ENCODE data around the gene ARRB2.
A peak's percentile ranks its signal among the peaks of the same experiment; 100 is the strongest.
"Not testable (repeated sequence)": the region's sequence is repeated elsewhere in the genome, so short reads cannot be mapped to it uniquely, and the experiment has no call there.

Gene ARRB2

GRCh38 chr17:4701116-4701515 is 9.3 kb upstream of the ARRB2 start:
- no peak for DNase-seq (ENCODE audit: low read depth, low spot score)

- no peak for DNase-seq (ENCODE audit: low read depth, low spot score)
Observed at GRCh38 chr17:4703330-4703691, 7.1 kb upstream of the ARRB2 start.

GRCh38 chr17:4704574-4704907 is 5.9 kb upstream of the ARRB2 start:
- not testable (repeated sequence) for DNase-seq (ENCODE audit: low read depth, low spot score)

- no peak for DNase-seq (ENCODE audit: low read depth, low spot score)
Observed at GRCh38 chr17:4704991-4705390, 5.4 kb upstream of the ARRB2 start.

GRCh38 chr17:4706121-4706520 is 4.3 kb upstream of the ARRB2 start:
- DNase-seq (ENCODE audit: low read depth, low spot score) = peak; percentile 41

- peak; percentile 57 for DNase-seq (ENCODE audit: low read depth, low spot score)
Observed at GRCh38 chr17:4708436-4708835, 2.0 kb upstream of the ARRB2 start.

GRCh38 chr17:4710693-4711634 is 532 bp downstream of the ARRB2 start:
- no peak for DNase-seq (ENCODE audit: low read depth, low spot score)

- no peak for DNase-seq (ENCODE audit: low read depth, low spot score)
Observed at GRCh38 chr17:4711661-4712181, 1.3 kb downstream of the ARRB2 start.

GRCh38 chr17:4712526-4712925 is 2.1 kb downstream of the ARRB2 start:
- no peak for DNase-seq (ENCODE audit: low read depth, low spot score)

GRCh38 chr17:4714340-4715062 is 4.1 kb downstream of the ARRB2 start:
- DNase-seq (ENCODE audit: low read depth, low spot score) = not testable (repeated sequence)

- peak; percentile 79 for DNase-seq (ENCODE audit: low read depth, low spot score)
Observed at GRCh38 chr17:4715063-4715744, 4.8 kb downstream of the ARRB2 start.

GRCh38 chr17:4716081-4716480 is 5.6 kb downstream of the ARRB2 start:
- DNase-seq (ENCODE audit: low read depth, low spot score) = no peak

- no peak for DNase-seq (ENCODE audit: low read depth, low spot score)
Observed at GRCh38 chr17:4717791-4718190, 7.4 kb downstream of the ARRB2 start.

- no peak for DNase-seq (ENCODE audit: low read depth, low spot score)
Observed at GRCh38 chr17:4718276-4718675, 7.8 kb downstream of the ARRB2 start.

- DNase-seq (ENCODE audit: low read depth, low spot score) = no peak
Observed at GRCh38 chr17:4719146-4719545, 8.7 kb downstream of the ARRB2 start.

- DNase-seq (ENCODE audit: low read depth, low spot score) = peak; percentile 76
Observed at GRCh38 chr17:4719684-4720221, 9.3 kb downstream of the ARRB2 start.

- DNase-seq (ENCODE audit: low read depth, low spot score) = no peak
Observed at GRCh38 chr17:4720787-4721186, 10.4 kb downstream of the ARRB2 start.

- no peak for DNase-seq (ENCODE audit: low read depth, low spot score)
Observed at GRCh38 chr17:4721203-4722135, 11.0 kb downstream of the ARRB2 start.

GRCh38 chr17:4722678-4723240 is 12.3 kb downstream of the ARRB2 start:
- DNase-seq (ENCODE audit: low read depth, low spot score) = no peak

GRCh38 chr17:4724650-4725049 is 14.2 kb downstream of the ARRB2 start:
- no peak for DNase-seq (ENCODE audit: low read depth, low spot score)

Measured in ELF-1 (cell line).